HG03103 (cell line): ENCODE measurements around the gene IL36RN.
"Not testable (repeated sequence)": the region's sequence is repeated elsewhere in the genome, so short reads cannot be mapped to it uniquely, and the experiment has no call there.

Source experiments
- ATAC-seq: cut with Tn5 transposase; IDR thresholded peaks from one replicate; pipeline ENCODE4 v1.9.1; 2021; ENCODE audit warnings: low read depth; ENCODE audit not compliant: unreplicated experiment

Gene IL36RN

DNA sequence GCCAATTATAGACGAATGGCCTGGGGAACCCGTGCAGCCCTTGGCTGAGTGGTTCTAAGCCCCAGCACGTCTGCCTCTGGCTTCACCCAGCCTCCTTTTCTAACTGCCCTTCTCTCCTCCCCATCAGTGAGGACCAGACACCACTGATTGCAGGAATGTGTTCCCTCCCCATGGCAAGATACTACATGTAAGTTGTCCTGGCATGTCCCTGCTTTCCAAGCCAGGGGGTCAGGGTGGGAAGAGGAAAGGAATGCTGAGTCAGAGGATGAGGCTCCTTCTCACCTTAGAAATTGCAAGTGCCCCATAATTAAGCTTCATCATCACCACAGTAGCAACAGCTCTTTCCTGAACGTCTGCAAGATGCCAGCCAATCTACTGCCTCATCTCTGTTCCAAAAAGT, 13.6 kb downstream of the IL36RN start:
- ATAC-seq = no peak

DNA sequence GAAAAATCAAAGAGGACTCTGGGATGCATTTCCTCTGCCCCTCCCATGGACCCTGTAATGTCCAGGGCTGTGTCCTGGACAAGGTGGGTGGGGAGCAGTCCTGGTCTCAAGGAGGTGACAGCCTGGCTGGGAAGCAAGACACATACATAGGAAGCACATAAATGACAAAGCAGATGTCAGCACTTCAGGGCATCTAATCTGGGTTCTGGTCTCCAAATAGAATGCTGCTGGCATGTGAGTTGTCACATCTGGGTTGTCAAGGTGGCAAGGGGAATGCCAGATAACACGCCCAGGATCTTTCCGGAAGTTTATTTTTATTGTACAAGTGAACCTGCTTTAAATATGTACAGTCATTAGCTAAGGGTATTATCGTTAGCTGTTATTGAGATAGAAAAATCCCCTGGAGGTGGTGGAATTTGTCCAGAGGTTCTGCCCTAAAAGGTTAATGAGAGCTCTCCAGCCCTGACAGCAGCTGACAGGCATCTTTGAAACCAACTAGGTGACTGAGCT, 14.4 kb downstream of the IL36RN start:
- no peak for ATAC-seq

DNA sequence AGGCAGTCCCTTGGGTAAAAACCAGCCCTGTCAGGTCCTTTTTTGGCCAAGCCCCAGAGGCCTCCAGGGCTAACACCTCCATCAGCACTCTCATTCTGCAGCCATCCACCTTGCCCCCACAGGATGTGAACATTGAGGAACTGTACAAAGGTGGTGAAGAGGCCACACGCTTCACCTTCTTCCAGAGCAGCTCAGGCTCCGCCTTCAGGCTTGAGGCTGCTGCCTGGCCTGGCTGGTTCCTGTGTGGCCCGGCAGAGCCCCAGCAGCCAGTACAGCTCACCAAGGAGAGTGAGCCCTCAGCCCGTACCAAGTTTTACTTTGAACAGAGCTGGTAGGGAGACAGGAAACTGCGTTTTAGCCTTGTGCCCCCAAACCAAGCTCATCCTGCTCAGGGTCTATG, 16.0 kb downstream of the IL36RN start:
- ATAC-seq = no peak

DNA sequence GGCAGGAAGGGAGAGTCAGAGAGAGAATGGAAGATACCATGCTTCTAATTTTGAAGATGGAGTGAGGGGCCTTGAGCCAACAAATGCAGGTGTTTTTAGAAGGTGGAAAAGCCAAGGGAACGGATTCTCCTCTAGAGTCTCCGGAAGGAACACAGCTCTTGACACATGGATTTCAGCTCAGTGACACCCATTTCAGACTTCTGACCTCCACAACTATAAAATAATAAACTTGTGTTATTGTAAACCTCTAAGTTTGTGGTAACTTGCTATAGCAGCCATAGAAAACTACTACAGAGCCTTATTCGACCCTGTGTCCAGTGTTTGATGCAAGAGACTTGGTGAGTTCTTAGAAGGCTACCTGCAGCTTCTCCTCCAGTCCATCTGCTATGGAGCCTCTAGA, 16.6 kb downstream of the IL36RN start:
- ATAC-seq = no peak

DNA sequence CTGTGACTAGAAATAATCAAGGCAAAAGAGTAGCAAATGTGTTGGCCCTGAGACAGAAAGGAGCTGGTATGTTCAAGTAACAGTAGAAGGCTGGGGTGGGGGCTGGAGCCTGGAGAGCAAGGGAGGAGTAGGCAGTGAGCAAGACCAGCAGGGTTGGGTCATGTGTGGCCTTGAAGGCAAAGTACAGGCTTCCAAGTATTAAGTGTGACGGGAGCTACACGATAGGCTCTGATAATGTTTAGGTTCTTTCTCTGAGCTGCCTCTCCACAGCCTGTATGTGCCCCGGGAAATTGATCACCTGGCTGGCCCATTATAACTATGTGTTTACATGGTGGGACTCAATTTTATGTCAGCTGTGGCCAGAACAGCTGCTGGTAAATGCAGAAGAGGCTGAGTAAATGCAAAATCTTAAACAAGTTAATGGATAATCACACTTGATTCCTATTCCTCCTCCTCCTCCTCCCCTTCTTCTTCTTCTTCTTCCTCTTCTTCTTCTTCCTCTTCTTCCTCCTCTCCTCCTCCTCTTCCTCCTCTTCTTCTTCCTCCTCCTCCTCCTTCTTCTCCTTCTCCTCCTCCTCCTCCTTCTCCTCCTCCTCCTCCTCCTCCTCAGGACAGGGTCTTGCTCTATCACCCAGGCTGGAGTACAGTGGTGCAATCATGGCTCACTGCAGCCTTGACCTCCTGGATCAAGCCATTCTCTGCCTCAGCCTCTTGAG, 18.1 kb downstream of the IL36RN start:
- ATAC-seq = no peak

DNA sequence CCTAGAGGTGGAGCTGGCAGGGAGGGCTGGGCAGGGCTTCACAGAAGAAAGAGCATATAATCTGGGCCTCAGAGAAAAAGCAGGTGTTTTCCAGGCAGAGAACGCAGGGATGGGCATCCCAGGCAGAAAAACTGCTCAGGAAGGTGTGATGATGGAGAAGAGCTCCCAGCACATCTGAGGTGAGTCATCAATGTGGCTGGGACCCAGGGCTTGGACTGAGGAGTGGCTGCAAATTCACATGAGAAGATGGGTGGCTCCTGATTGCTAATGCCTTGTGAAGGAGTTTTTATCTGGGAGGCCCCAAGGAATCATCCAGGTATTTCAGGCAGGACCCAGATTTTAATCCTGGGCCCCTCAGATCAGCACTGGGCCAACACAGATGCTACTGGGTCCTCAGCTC, 18.9 kb downstream of the IL36RN start:
- no peak for ATAC-seq

- no peak for ATAC-seq
Measured at GRCh38 chr2:113078350-113078839, 19.4 kb downstream of the IL36RN start.

DNA sequence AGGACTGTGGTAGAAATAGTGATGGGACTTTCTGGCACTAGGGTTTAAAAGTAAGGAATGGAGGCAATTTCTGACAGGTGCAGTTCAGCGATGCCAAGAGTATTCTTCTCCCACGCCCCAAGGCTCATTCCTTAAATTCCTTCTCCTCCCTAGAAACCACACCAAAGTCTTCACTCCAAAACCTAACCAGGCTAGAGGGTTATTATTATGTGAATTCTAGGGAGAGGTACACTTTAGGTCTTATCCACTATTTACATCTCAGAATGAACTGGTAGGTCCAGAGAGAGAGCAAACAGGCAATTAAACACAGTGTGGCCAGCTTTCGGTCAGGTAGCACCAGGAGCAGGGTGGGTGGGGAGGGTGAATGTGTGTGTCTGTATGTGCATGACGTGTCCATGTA, 20.1 kb downstream of the IL36RN start:
- no peak for ATAC-seq

- no peak for ATAC-seq
Measured at GRCh38 chr2:113080134-113080533, 21.1 kb downstream of the IL36RN start.

GRCh38 chr2:113081488-113082210, 22.7 kb downstream of the IL36RN start:
- no peak for ATAC-seq

- ATAC-seq = no peak
Measured at GRCh38 chr2:113083296-113083695, 24.3 kb downstream of the IL36RN start.

GRCh38 chr2:113084249-113085000, 25.4 kb downstream of the IL36RN start:
- no peak for ATAC-seq

- ATAC-seq = no peak
Measured at GRCh38 chr2:113085542-113085941, 26.5 kb downstream of the IL36RN start.

DNA sequence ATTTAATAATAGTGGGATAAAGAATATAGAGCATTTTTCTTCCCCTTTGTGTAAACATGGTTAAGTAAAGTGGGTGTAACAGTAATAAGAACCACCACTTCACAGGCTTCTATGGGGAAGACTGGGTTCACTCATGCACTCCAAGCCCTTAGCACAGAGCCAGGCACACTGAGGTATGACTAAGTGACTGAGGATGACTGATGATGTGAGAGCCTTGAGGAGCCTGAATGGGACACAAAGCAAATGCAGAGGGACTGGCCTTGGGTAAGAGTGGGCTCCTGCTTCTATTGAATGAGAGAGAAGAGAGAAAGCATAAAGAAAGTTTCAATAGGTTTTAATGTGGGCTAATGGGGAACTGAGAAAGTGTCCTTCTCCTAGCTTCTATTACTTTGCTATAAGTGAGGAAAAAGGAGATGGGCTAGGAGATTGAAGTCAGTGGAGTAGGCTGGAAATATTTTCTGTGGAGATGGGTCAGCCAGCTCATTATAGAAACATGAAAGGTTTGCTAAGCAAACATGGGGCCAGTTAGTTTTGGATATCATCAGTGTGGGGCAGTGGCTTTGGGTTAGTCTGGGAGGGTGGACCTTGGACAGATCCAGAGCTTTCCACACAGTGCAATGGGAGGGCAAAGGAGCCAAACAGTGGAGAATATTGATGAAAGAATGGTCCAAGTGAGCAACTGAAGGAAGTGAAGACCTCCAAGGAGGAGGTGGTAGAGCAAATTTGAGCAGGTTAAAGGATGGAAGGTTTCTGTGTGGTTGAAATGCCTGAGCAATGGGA, 29.4 kb downstream of the IL36RN start:
- ATAC-seq = no peak

- ATAC-seq = no peak
Measured at GRCh38 chr2:113089916-113090315, 30.9 kb downstream of the IL36RN start.

GRCh38 chr2:113091231-113091896, 32.4 kb downstream of the IL36RN start:
- no peak for ATAC-seq

GRCh38 chr2:113092864-113093612, 34.0 kb downstream of the IL36RN start:
- no peak for ATAC-seq

GRCh38 chr2:113093613-113093977, 34.6 kb downstream of the IL36RN start:
- no peak for ATAC-seq

DNA sequence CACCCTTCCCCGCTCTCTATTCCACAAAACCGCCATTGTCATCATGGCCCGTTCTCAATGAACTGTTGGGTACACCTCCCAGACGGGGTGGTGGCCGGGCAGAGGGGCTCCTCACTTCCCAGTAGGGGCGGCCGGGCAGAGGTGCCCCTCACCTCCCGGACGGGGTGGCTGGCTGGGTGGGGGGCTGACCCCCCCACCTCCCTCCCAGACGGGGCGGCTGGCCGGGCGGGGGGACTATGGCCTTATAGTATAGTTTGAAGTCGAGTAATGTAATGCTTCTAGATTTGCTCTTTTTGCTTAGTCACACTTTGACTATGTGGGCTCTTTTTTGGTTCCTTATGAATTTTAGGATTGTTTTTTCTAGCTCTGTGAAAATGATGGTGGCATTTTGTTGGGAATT, 37.3 kb downstream of the IL36RN start:
- not testable (repeated sequence) for ATAC-seq
